Measurements from ENCODE around the gene CD22.

GRCh38 chr19:35314858-35315470 is 14.0 kb upstream of the CD22 start:
- TF ChIP-seq CTCF (IDR thresholded peaks at IDR 0.05) (no peak), POLR2AphosphoS5 (IDR thresholded peaks at IDR 0.05) (no peak)

Data from prostate gland (tissue), 2 donors.